K562 treated with DMSO at 1 percent for 4 hours (cell line): ENCODE data around the gene ANAPC13. TPM values are rescaled to one million over a fixed set of nuclear protein-coding genes. Genes with fewer than 3 reads are reported as not detected.

ENCODE experiments used
- total RNA-seq: library from RNA; unstranded; fragments of 300-600 nt; gene quantifications from 2 replicates; pipeline ENCODE4 v1.2.3, GENCODE V29; 2022; ENCODE audit not compliant: insufficient read depth

ANAPC13 gene
- 33.5 and 41.7 TPM in 2 replicates for total RNA-seq

DNA sequence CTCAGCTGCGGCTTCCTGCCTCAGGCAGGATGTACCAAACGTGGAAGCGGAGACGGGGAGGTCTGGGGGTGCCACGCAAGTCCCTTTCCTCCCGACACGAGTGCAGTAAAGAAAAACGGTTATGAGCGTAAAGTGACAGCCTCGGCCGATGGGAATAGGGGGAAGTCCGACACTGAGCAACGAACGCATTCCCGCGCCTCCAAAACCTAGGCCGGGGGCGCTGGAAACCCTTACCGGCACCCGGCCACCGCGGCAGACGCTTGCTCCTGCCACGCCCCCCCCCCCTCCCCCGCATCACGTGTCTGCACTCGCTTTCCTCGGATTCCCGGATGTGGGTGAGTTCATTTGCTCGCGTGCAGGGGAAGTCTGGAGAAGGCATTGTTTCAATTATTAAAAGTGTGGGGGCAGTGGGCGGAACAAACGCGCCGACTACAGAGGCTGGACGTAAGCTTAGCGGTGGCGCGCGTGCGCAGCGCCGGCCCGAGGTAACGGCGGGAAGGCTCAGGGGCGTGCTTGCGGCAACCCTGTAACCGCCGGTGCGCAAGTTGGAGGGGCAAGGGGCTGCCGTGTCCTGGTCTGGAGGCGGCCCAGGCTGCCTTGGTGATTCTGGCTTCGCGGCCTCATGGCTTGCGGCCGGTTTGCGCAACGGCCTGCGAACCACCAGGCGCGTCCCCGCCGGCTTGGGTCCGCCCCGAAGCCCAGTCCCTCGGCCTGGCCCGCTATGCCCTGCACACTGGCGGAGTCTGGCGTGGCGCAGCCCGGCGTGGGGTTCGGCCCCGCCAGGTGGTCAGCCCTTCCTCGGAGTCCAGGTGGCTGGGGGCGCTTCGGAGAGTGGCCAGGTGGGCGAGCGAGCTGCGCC lies at the start of gene ANAPC13, which contains the start of gene CEP63:
Gene ANAPC13 (minus strand): TSS at position 268 of the 859 bp plus-strand sequence. CDS start 3,081 bp downstream, outside the sequence.
Gene CEP63 (plus strand): TSS at position 340 of the 859 bp plus-strand sequence. CDS start 9,264 bp downstream, outside the sequence.

Other genes with a start within 250 kb of the ANAPC13 start
- 5.9 and 7.5 TPM in 2 replicates for gene RYK, start 235.1 kb downstream of the ANAPC13 start, total RNA-seq
- not detected in 2 replicates for gene AMOTL2, start 111.5 kb downstream of the ANAPC13 start, total RNA-seq
- gene CEP63, start 72 bp upstream of the ANAPC13 start, total RNA-seq, result 11.2 and 13.1 TPM in 2 replicates
- not detected in 2 replicates for gene KY, start 165.0 kb upstream of the ANAPC13 start, total RNA-seq